K562 (cell line): ENCODE measurements around the gene CCNY. TPM values are rescaled to one million over a fixed set of nuclear protein-coding genes. Genes with fewer than 3 reads are reported as not detected.

ENCODE experiments used
- DNMT1 ChIP-seq: fragments of 450-650 bp; IDR thresholded peaks from 2 replicates; pipeline ENCODE4 v1.6.1; 2016; ENCODE audit warnings: antibody characterized with exemption, mild to moderate bottlenecking
- KAT7 ChIP-seq: sonication (generic); formaldehyde crosslinking; IDR thresholded peaks from 2 replicates; pipeline ENCODE4 v1.8.0; 2022; ENCODE audit warnings: missing genetic modification reagents, mild to moderate bottlenecking, borderline replicate concordance
- MED1 ChIP-seq: sonication (generic); formaldehyde crosslinking; IDR thresholded peaks from 2 replicates; pipeline ENCODE4 v1.8.1; 2023; ENCODE audit warnings: missing genetic modification reagents, borderline replicate concordance
- PTRF ChIP-seq: fragments of 450-650 bp; IDR thresholded peaks from 2 replicates; pipeline ENCODE4 v1.6.1; 2016; ENCODE audit warnings: mild to moderate bottlenecking, missing genetic modification characterization, missing compliant biosample characterization
- PYGO2 ChIP-seq: fragments of 450-650 bp; IDR thresholded peaks from 2 replicates; pipeline ENCODE4 v1.6.1; 2016; ENCODE audit warnings: mild to moderate bottlenecking, missing genetic modification characterization, moderate library complexity, missing compliant biosample characterization
- RHOXF2B ChIP-seq: fragments of 250-450 bp; sonication (Bioruptor Pico); conservative IDR thresholded peaks from 2 replicates; pipeline ENCODE4 v1.5.1; 2021
- SIN3B ChIP-seq: fragments of 450-650 bp; IDR thresholded peaks from 2 replicates; pipeline ENCODE4 v1.6.1; 2017; ENCODE audit warnings: low read depth, mild to moderate bottlenecking, moderate library complexity
- SMARCC2 ChIP-seq: fragments of 450-650 bp; IDR thresholded peaks from 2 replicates; pipeline ENCODE4 v1.6.1; 2017; ENCODE audit warnings: antibody characterized with exemption, moderate library complexity, mild to moderate bottlenecking, low read depth
- ZNF324 ChIP-seq: fragments of 250-450 bp; sonication (Bioruptor Pico); IDR thresholded peaks from 2 replicates; pipeline ENCODE4 v1.4.0; 2020; ENCODE audit warnings: mild to moderate bottlenecking
- ZNF75A ChIP-seq: fragments of 450-650 bp; formaldehyde crosslinking; IDR thresholded peaks from 2 replicates; pipeline ENCODE4 v1.4.0; 2020; ENCODE audit warnings: mild to moderate bottlenecking
- polyA plus RNA-seq, 8 experiments: library from polyadenylated mRNA; depleted of rRNA in 4 of 8; stranded (reverse) in 5 of 8; unstranded in 3 of 8; fragments of >200 nt; fragmentation: Nextera tagmentation in 2 of 8; fragmentation: Illumina TruSeq in 1 of 8; extraction: Ambion mirVana in 2 of 8; extraction: Trizol in 1 of 8; gene quantifications; 2 replicates each; pipeline versions ENCODE4 v1.2.1 to v1.2.3, GENCODE V29; 2011 to 2014; ENCODE audit warnings: inconsistent platforms in 1 of 8, missing spikeins in 1 of 8
- total RNA-seq, 7 experiments: library from RNA; depleted of rRNA in 6 of 7; stranded (reverse); fragments of >200 nt in 6 of 7; fragmentation: Illumina TruSeq in 2 of 7; extraction: Trizol in 2 of 7; gene quantifications; 2 replicates each; pipeline versions ENCODE4 v1.2.1 to v1.2.3, GENCODE V29; 2011 to 2021; ENCODE audit warnings: low replicate concordance in 1 of 7
- TF ChIP-seq, protein P1 (sequence below), 2 experiments: fragments of 450-650 bp in 1 of 2; sonication (generic) in 1 of 2; formaldehyde crosslinking in 1 of 2; IDR thresholded peaks in 1 of 2; conservative IDR thresholded peaks in 1 of 2; 2 replicates each; pipeline versions ENCODE4 v1.6.1 to v1.8.1; 2016 to 2023; ENCODE audit warnings: mild to moderate bottlenecking in 2 of 2, moderate library complexity in 2 of 2, inconsistent platforms in 1 of 2, missing genetic modification reagents in 1 of 2
- TF ChIP-seq, protein P2 (sequence below), 2 experiments: fragments of 450-650 bp; IDR thresholded peaks; 2 replicates each; pipeline ENCODE4 v1.6.1; 2018; ENCODE audit warnings: mild to moderate bottlenecking in 2 of 2, low read depth in 1 of 2; ENCODE audit not compliant: partially characterized antibody in 2 of 2
- TF ChIP-seq, protein P3 (sequence below): fragments of 450-650 bp; formaldehyde crosslinking; IDR thresholded peaks from 2 replicates; pipeline ENCODE4 v1.4.0; 2022; ENCODE audit warnings: mild to moderate bottlenecking, moderate library complexity
- TF ChIP-seq, protein P4 (sequence below): fragments of 450-650 bp; IDR thresholded peaks from 2 replicates; pipeline ENCODE4 v1.6.1; 2016; ENCODE audit warnings: missing biosample characterization, missing genetic modification characterization
- TF ChIP-seq, protein P5 (sequence below): sonication (generic); formaldehyde crosslinking; IDR thresholded peaks from 2 replicates; pipeline ENCODE4 v1.8.0; 2023; ENCODE audit warnings: missing genetic modification reagents, mild to moderate bottlenecking, borderline replicate concordance

CCNY gene
- total and polyA plus RNA-seq, 9 of the 15 experiments (the other 6 are each of a cell fraction or from before 2014, with no cell fraction given) = 8.4 to 109 (median 38.6) TPM

DNA sequence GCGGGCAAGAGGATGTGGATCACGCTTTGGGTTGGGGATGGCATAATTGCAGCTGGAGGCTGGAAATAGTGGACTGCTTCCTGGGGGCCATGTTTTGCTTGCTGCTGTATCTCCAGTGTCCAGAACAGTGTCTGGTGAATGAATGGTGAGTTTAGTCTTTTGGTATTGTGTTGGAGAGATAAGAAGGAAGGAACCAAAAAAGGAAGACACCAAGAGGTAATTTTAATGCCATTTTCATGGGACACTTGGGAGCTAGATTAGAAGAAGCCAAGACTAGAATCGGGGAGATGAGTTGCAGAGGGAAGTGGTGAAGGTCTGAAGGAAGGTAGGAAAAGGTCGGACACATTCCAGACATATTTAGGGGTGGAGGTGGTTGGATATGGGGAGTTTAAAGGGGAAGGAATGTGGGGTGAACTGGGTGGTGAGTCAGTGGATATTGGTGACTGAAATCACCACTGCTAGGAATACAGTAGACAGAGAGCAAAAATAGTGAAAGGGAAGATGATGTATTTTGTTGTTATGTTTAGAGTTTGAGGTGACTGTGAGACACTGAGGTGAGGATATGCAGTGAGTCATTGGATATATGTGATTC lies 76.7 kb downstream of the CCNY start (continued):
- TF ChIP-seq DNMT1 (no peak), RHOXF2B (CRISPR knock-in tag) (no peak), PTRF (tag) (no peak), PYGO2 (tag) (no peak), KAT7 (CRISPR knock-in tag) (no peak), SIN3B (no peak), ZNF75A (CRISPR knock-in tag) (no peak), SMARCC2 (0 out of 2 replicates have a peak, but pooled peaks have one; percentile 48), MED1 (CRISPR knock-in tag) (no peak), ZNF324 (no peak)
- TF ChIP-seq, protein P1, sequence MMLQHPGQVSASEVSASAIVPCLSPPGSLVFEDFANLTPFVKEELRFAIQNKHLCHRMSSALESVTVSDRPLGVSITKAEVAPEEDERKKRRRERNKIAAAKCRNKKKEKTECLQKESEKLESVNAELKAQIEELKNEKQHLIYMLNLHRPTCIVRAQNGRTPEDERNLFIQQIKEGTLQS (IDR thresholded peaks at IDR 0.05) = peak; percentile 68
- TF ChIP-seq, protein P1 (CRISPR knock-in tag; conservative IDR thresholded peaks at IDR 0.05) = no peak
- TF ChIP-seq, protein P2, sequence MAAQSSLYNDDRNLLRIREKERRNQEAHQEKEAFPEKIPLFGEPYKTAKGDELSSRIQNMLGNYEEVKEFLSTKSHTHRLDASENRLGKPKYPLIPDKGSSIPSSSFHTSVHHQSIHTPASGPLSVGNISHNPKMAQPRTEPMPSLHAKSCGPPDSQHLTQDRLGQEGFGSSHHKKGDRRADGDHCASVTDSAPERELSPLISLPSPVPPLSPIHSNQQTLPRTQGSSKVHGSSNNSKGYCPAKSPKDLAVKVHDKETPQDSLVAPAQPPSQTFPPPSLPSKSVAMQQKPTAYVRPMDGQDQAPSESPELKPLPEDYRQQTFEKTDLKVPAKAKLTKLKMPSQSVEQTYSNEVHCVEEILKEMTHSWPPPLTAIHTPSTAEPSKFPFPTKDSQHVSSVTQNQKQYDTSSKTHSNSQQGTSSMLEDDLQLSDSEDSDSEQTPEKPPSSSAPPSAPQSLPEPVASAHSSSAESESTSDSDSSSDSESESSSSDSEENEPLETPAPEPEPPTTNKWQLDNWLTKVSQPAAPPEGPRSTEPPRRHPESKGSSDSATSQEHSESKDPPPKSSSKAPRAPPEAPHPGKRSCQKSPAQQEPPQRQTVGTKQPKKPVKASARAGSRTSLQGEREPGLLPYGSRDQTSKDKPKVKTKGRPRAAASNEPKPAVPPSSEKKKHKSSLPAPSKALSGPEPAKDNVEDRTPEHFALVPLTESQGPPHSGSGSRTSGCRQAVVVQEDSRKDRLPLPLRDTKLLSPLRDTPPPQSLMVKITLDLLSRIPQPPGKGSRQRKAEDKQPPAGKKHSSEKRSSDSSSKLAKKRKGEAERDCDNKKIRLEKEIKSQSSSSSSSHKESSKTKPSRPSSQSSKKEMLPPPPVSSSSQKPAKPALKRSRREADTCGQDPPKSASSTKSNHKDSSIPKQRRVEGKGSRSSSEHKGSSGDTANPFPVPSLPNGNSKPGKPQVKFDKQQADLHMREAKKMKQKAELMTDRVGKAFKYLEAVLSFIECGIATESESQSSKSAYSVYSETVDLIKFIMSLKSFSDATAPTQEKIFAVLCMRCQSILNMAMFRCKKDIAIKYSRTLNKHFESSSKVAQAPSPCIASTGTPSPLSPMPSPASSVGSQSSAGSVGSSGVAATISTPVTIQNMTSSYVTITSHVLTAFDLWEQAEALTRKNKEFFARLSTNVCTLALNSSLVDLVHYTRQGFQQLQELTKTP (IDR thresholded peaks at IDR 0.05; ENCODE audit: low read depth in 1 of 2, partially characterized antibody in 2 of 2) = no peak
- TF ChIP-seq, protein P3, sequence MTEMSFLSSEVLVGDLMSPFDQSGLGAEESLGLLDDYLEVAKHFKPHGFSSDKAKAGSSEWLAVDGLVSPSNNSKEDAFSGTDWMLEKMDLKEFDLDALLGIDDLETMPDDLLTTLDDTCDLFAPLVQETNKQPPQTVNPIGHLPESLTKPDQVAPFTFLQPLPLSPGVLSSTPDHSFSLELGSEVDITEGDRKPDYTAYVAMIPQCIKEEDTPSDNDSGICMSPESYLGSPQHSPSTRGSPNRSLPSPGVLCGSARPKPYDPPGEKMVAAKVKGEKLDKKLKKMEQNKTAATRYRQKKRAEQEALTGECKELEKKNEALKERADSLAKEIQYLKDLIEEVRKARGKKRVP (CRISPR knock-in tag) = no peak
- TF ChIP-seq, protein P4, sequence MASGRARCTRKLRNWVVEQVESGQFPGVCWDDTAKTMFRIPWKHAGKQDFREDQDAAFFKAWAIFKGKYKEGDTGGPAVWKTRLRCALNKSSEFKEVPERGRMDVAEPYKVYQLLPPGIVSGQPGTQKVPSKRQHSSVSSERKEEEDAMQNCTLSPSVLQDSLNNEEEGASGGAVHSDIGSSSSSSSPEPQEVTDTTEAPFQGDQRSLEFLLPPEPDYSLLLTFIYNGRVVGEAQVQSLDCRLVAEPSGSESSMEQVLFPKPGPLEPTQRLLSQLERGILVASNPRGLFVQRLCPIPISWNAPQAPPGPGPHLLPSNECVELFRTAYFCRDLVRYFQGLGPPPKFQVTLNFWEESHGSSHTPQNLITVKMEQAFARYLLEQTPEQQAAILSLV (tag) = no peak
- TF ChIP-seq, protein P5, sequence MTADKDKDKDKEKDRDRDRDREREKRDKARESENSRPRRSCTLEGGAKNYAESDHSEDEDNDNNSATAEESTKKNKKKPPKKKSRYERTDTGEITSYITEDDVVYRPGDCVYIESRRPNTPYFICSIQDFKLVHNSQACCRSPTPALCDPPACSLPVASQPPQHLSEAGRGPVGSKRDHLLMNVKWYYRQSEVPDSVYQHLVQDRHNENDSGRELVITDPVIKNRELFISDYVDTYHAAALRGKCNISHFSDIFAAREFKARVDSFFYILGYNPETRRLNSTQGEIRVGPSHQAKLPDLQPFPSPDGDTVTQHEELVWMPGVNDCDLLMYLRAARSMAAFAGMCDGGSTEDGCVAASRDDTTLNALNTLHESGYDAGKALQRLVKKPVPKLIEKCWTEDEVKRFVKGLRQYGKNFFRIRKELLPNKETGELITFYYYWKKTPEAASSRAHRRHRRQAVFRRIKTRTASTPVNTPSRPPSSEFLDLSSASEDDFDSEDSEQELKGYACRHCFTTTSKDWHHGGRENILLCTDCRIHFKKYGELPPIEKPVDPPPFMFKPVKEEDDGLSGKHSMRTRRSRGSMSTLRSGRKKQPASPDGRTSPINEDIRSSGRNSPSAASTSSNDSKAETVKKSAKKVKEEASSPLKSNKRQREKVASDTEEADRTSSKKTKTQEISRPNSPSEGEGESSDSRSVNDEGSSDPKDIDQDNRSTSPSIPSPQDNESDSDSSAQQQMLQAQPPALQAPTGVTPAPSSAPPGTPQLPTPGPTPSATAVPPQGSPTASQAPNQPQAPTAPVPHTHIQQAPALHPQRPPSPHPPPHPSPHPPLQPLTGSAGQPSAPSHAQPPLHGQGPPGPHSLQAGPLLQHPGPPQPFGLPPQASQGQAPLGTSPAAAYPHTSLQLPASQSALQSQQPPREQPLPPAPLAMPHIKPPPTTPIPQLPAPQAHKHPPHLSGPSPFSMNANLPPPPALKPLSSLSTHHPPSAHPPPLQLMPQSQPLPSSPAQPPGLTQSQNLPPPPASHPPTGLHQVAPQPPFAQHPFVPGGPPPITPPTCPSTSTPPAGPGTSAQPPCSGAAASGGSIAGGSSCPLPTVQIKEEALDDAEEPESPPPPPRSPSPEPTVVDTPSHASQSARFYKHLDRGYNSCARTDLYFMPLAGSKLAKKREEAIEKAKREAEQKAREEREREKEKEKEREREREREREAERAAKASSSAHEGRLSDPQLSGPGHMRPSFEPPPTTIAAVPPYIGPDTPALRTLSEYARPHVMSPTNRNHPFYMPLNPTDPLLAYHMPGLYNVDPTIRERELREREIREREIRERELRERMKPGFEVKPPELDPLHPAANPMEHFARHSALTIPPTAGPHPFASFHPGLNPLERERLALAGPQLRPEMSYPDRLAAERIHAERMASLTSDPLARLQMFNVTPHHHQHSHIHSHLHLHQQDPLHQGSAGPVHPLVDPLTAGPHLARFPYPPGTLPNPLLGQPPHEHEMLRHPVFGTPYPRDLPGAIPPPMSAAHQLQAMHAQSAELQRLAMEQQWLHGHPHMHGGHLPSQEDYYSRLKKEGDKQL (CRISPR knock-in tag) = no peak
